Liver (tissue), 9 donors: ENCODE measurements around the gene WDR86. TPM values are rescaled to one million over a fixed set of nuclear protein-coding genes. Genes with fewer than 3 reads are reported as not detected.

Source experiments
- DNase-seq: peaks from one replicate; pipeline ENCODE4 v3.0.0-alpha.2; 2017; ENCODE audit warnings: low spot score
- H3K27ac ChIP-seq, 2 donors: one replicate each; pipeline ENCODE4 v1.7.0; 2013; ENCODE audit warnings: inconsistent platforms in 2 of 2, low read length in 2 of 2, control low read depth in 1 of 2, low read depth in 1 of 2, mild to moderate bottlenecking in 1 of 2
- H3K27me3 ChIP-seq, 4 donors: one replicate each; pipeline versions ENCODE4 v1.6.1 to v1.7.0; 2013; ENCODE audit warnings: low read length in 3 of 4, inconsistent platforms in 1 of 4, mild to moderate bottlenecking in 1 of 4, moderate library complexity in 1 of 4; ENCODE audit not compliant: control insufficient read depth in 4 of 4, insufficient read depth in 4 of 4
- H3K36me3 ChIP-seq, 4 donors: one replicate each; pipeline versions ENCODE4 v1.6.1 to v1.7.0; 2013; ENCODE audit warnings: low read length in 3 of 4, mild to moderate bottlenecking in 3 of 4, low read depth in 1 of 4, moderate library complexity in 1 of 4; ENCODE audit not compliant: control insufficient read depth in 4 of 4, insufficient read depth in 3 of 4
- H3K4me1 ChIP-seq, 4 donors: one replicate each; pipeline versions ENCODE4 v1.6.1 to v1.7.0; 2013; ENCODE audit warnings: low read length in 3 of 4, mild to moderate bottlenecking in 3 of 4, moderate library complexity in 1 of 4; ENCODE audit not compliant: control insufficient read depth in 4 of 4, insufficient read depth in 4 of 4
- H3K4me3 ChIP-seq, 3 donors: one replicate each; pipeline versions ENCODE4 v1.6.1 to v1.7.0; 2013; ENCODE audit warnings: low read length in 3 of 3, control low read depth in 1 of 3, low read depth in 1 of 3, mild to moderate bottlenecking in 1 of 3
- H3K9ac ChIP-seq, 2 donors: one replicate each; pipeline ENCODE4 v1.7.0; 2013; ENCODE audit warnings: low read length in 2 of 2, mild to moderate bottlenecking in 2 of 2, moderate library complexity in 2 of 2, control low read depth in 1 of 2, low read depth in 1 of 2
- H3K9me3 ChIP-seq, 4 donors: one replicate each; pipeline versions ENCODE4 v1.6.1 to v1.7.0; 2013; ENCODE audit warnings: low read length in 3 of 4; ENCODE audit not compliant: control insufficient read depth in 4 of 4
- EGR1 ChIP-seq, 2 donors: IDR thresholded peaks; 2 replicates each; pipeline ENCODE4 v1.6.1; 2016 to 2018; ENCODE audit warnings: antibody characterized with exemption in 2 of 2, low read depth in 2 of 2
- FOXA2 ChIP-seq: IDR thresholded peaks from 2 replicates; pipeline ENCODE4 v1.6.1; 2016; ENCODE audit warnings: antibody characterized with exemption
- GABPA ChIP-seq, 2 donors: IDR thresholded peaks in 1 of 2; conservative IDR thresholded peaks in 1 of 2; 2 replicates each; pipeline ENCODE4 v1.6.1; 2016; ENCODE audit warnings: antibody characterized with exemption in 2 of 2, mild to moderate bottlenecking in 1 of 2, moderate library complexity in 1 of 2
- HNF4A ChIP-seq, 2 donors: conservative IDR thresholded peaks; 2 replicates each; pipeline ENCODE4 v1.6.1; 2016; ENCODE audit warnings: antibody characterized with exemption in 2 of 2, mild to moderate bottlenecking in 2 of 2
- HNF4G ChIP-seq: IDR thresholded peaks from 2 replicates; pipeline ENCODE4 v1.6.1; 2016; ENCODE audit warnings: antibody characterized with exemption
- JUND ChIP-seq, 2 donors: IDR thresholded peaks; 2 replicates each; pipeline ENCODE4 v1.6.1; 2016; ENCODE audit warnings: antibody characterized with exemption in 2 of 2
- MAX ChIP-seq: IDR thresholded peaks from 2 replicates; pipeline ENCODE4 v1.6.1; 2016; ENCODE audit warnings: antibody characterized with exemption
- NR2F2 ChIP-seq: IDR thresholded peaks from 2 replicates; pipeline ENCODE4 v1.6.1; 2016; ENCODE audit warnings: antibody characterized with exemption
- RAD21 ChIP-seq, 2 donors: IDR thresholded peaks; 2 replicates each; pipeline ENCODE4 v1.6.1; 2016; ENCODE audit warnings: antibody characterized with exemption in 2 of 2, mild to moderate bottlenecking in 2 of 2
- REST ChIP-seq: IDR thresholded peaks from 2 replicates; pipeline ENCODE4 v1.6.1; 2016; ENCODE audit warnings: antibody characterized with exemption, mild to moderate bottlenecking
- SP1 ChIP-seq: IDR thresholded peaks from 2 replicates; pipeline ENCODE4 v1.6.1; 2018; ENCODE audit warnings: antibody characterized with exemption, mild to moderate bottlenecking
- TAF1 ChIP-seq: conservative IDR thresholded peaks from 2 replicates; pipeline ENCODE4 v1.6.1; 2016; ENCODE audit warnings: antibody characterized with exemption, mild to moderate bottlenecking
- YY1 ChIP-seq: IDR thresholded peaks from 2 replicates; pipeline ENCODE4 v1.6.1; 2016; ENCODE audit warnings: antibody characterized with exemption, mild to moderate bottlenecking
- WGBS: extraction: QIAGEN DNeasy Blood & Tissue Kit; methylation state at CpG from one replicate; pipeline ENCODE4 v1.1.7; 2013; 5-methylcytosine and 5-hydroxymethylcytosine counted together
- polyA plus RNA-seq, 2 donors: library from polyadenylated mRNA; stranded (reverse) in 1 of 2; unstranded in 1 of 2; fragments of 200-250 nt in 1 of 2; fragments of >200 nt in 1 of 2; fragmentation: Nextera tagmentation in 1 of 2; extraction: Ambion mirVana in 1 of 2; gene quantifications; one replicate each; pipeline versions ENCODE4 v1.2.1 to v1.2.3, GENCODE V29; 2013 to 2015
- total RNA-seq, 2 donors: library from RNA; depleted of rRNA; stranded (reverse); fragments of >200 nt; gene quantifications; one replicate each; pipeline ENCODE4 v1.2.3, GENCODE V29; 2014
- TF ChIP-seq, protein P1 (sequence below): fragments of 150-350 bp; IDR thresholded peaks from 2 replicates; pipeline ENCODE4 v1.5.1; 2017; ENCODE audit warnings: improper control_type of control experiment, low read depth, low read length; ENCODE audit not compliant: missing input control
- TF ChIP-seq, protein P2 (sequence below): IDR thresholded peaks from 2 replicates; pipeline ENCODE4 v1.6.1; 2016; ENCODE audit warnings: antibody characterized with exemption
- donor health status: healthy.
- donor health status: healthy.
- donor health status: healthy.
- donor health status: healthy.
- donor health status: healthy.

Gene WDR86
- total and polyA plus RNA-seq, 4 donors: 0.35 to 4.9 (median 0.77) TPM

DNA sequence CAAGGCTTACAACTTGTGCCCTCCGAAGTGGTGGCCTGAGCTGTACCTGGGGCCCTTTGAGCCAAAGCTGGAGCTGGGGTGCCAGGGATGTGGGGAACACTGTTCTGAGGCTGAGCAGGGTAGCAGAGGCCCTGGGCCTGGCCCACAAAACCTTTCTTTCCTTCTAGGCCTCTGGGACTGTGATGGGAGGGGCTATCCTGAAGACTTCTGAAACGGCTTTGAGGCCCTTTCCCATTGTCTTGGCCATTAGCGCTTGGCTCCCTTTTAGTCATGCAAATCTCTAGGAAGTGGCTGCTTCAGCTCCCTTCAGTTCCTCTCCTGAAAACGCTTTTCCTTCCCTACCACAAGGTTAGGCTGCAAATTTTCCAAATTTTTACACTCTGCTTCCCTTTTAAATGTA is 46.9 kb upstream of the WDR86 start:
- Histone ChIP-seq H3K9me3 (no peaks in the 10 kb centered on the region), H3K4me3 (no peak overlapping the region), H3K4me1 (peaks cover 0 to 12% (median 9%) of the 10 kb centered on the region in 4 donors), H3K27me3 (no peaks in the 10 kb centered on the region), H3K36me3 (no peaks in the 10 kb centered on the region), H3K27ac (no peak overlapping the region), H3K9ac (no peak overlapping the region)
- TF ChIP-seq MAX: no peak
- TF ChIP-seq EGR1 (IDR thresholded peaks at IDR 0.05; ENCODE audit: low read depth in 2 of 2): no peak
- no peak for TF ChIP-seq NR2F2
- TF ChIP-seq TAF1: no peak
- TF ChIP-seq, protein P1, sequence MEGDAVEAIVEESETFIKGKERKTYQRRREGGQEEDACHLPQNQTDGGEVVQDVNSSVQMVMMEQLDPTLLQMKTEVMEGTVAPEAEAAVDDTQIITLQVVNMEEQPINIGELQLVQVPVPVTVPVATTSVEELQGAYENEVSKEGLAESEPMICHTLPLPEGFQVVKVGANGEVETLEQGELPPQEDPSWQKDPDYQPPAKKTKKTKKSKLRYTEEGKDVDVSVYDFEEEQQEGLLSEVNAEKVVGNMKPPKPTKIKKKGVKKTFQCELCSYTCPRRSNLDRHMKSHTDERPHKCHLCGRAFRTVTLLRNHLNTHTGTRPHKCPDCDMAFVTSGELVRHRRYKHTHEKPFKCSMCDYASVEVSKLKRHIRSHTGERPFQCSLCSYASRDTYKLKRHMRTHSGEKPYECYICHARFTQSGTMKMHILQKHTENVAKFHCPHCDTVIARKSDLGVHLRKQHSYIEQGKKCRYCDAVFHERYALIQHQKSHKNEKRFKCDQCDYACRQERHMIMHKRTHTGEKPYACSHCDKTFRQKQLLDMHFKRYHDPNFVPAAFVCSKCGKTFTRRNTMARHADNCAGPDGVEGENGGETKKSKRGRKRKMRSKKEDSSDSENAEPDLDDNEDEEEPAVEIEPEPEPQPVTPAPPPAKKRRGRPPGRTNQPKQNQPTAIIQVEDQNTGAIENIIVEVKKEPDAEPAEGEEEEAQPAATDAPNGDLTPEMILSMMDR: no peak
- WGBS: 87% methylated on average over 4 of the region's 4 CpGs
- no peak for DNase-seq

GRCh38 chr7:151456276-151456675 is 46.4 kb upstream of the WDR86 start:
- Histone ChIP-seq H3K9me3 (no peaks in the 10 kb centered on the region), H3K27ac (no peak overlapping the region), H3K9ac (no peak overlapping the region), H3K27me3 (no peaks in the 10 kb centered on the region), H3K4me3 (no peak overlapping the region), H3K4me1 (peaks cover 0 to 12% (median 9%) of the 10 kb centered on the region in 4 donors), H3K36me3 (no peaks in the 10 kb centered on the region)
- TF ChIP-seq HNF4A (conservative IDR thresholded peaks at IDR 0.05) (no peak), REST (no peak), JUND (IDR thresholded peaks at IDR 0.05) (no peak), RAD21 (IDR thresholded peaks at IDR 0.05) (no peak), FOXA2 (no peak)
- TF ChIP-seq, protein P2, sequence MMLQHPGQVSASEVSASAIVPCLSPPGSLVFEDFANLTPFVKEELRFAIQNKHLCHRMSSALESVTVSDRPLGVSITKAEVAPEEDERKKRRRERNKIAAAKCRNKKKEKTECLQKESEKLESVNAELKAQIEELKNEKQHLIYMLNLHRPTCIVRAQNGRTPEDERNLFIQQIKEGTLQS: no peak
- WGBS: 97% methylated on average over 5 of the region's 5 CpGs
- DNase-seq: no peak

DNA sequence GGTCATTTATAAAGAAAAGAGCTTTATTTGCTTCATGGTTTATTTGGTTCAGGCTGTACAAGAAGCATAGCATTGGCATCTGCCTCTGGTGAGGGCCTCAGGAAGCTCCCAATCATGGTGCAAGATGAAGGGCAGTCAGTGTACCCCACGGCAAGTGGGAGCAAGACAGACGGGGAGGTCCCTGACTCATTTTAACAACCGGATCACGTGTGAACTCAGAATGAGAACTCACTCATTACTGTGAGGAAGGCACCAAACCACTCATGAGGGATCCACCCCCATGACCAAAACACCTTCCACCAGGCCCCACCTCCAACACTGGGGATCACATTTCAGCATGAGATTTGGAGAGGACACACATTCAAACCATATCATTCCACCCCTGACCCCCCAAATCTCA is 45.9 kb upstream of the WDR86 start:
- no peak for DNase-seq
- no peak overlapping the region for H3K4me3 ChIP-seq

More for the DNA sequence above, 45.9 kb upstream of the WDR86 start:
- H3K27ac ChIP-seq: no peak overlapping the region
- H3K9ac ChIP-seq: no peak overlapping the region
- no peaks in the 10 kb centered on the region for H3K36me3 ChIP-seq
- WGBS: 89% methylated on average over 4 of the region's 4 CpGs
- H3K27me3 ChIP-seq: no peaks in the 10 kb centered on the region
- TF ChIP-seq, protein P1: no peak
- TF ChIP-seq MAX (no peak), NR2F2 (no peak), HNF4G (no peak), GABPA (IDR thresholded peaks at IDR 0.05 in 1 of 2, conservative IDR thresholded peaks at IDR 0.05 in 1 of 2) (no peak), RAD21 (IDR thresholded peaks at IDR 0.05) (no peak), REST (no peak), SP1 (no peak), TAF1 (no peak), JUND (IDR thresholded peaks at IDR 0.05) (no peak), HNF4A (conservative IDR thresholded peaks at IDR 0.05) (no peak), YY1 (no peak)
- H3K4me1 ChIP-seq: peaks cover 0 to 12% (median 9%) of the 10 kb centered on the region in 4 donors
- H3K9me3 ChIP-seq: no peaks in the 10 kb centered on the region
